HepG2 (cell line): ENCODE measurements around the gene MSTN. TPM values are rescaled to one million over a fixed set of nuclear protein-coding genes. Genes with fewer than 3 reads are reported as not detected.

ENCODE experiments used
- ATAC-seq: fragments of 200-7000 bp; cut with Tn5 transposase; 3 replicates; pipeline ENCODE4 v1.9.1; 2020; ENCODE audit warnings: mild to moderate bottlenecking, moderate library complexity
- BruUV-seq: library from RNA; stranded (reverse); fragments of 400-500 nt; replicated peaks from 2 replicates; lab custom pipeline; 2021; lab: Mats Ljungman, UMichigan
- CTCF ChIA-PET: fragments of 300-600 bp; formaldehyde crosslinking; extraction: SDS; loops from one replicate; lab custom pipeline; 2021; ENCODE audit warnings: low total read pairs, inconsistent platforms, low intra/inter-chr PET ratio; lab: Yijun Ruan, JAX
- POLR2A ChIA-PET: fragments of 350-600 bp; sonication (Branson Sonifier 250); formaldehyde crosslinking; loops from one replicate; lab custom pipeline; 2020; ENCODE audit warnings: antibody characterized with exemption, inconsistent platforms; lab: Yijun Ruan, JAX
- DNase-seq: peaks from one replicate; pipeline ENCODE4 v3.0.0-alpha.2; 2015; ENCODE audit warnings: low spot score
- FAIRE-seq: peaks from 3 replicates; lab custom pipeline; 2011; peaks lifted over from hg19 to GRCh38; lab: Jason Lieb, UNC
- H2AFZ ChIP-seq: one replicate; pipeline ENCODE4 v1.6.1; 2011; ENCODE audit warnings: low read length, inconsistent platforms
- H3K27ac ChIP-seq: fragments of 300-600 bp; 3 replicates; pipeline ENCODE4 v1.8.0; 2011; ENCODE audit warnings: mixed run types, mild to moderate bottlenecking, mixed read lengths, low read length, inconsistent platforms; ENCODE audit not compliant: insufficient read depth; ENCODE audit errors: extremely low read length
- H3K27me3 ChIP-seq, 2 experiments: fragments of 200-600 bp in 1 of 2; 2 replicates in 1 of 2; 3 replicates in 1 of 2; pipeline versions ENCODE4 v1.6.0 to v1.8.0; 2011; ENCODE audit warnings: low read length in 2 of 2, mild to moderate bottlenecking in 2 of 2, moderate library complexity in 2 of 2, inconsistent platforms in 1 of 2; ENCODE audit not compliant: insufficient read depth in 2 of 2, control insufficient read depth in 1 of 2
- H3K36me3 ChIP-seq, 2 experiments: fragments of 200-600 bp in 1 of 2; replicated peaks in 1 of 2; 2 replicates in 1 of 2; 3 replicates in 1 of 2; pipeline versions ENCODE4 v1.5.1 to v1.8.0; 2011; ENCODE audit warnings: low read length in 2 of 2, inconsistent platforms in 1 of 2; ENCODE audit not compliant: insufficient read depth in 2 of 2, control insufficient read depth in 1 of 2
- H3K4me1 ChIP-seq: 2 replicates; pipeline ENCODE4 v1.5.1; 2012; ENCODE audit warnings: low read length, inconsistent platforms; ENCODE audit not compliant: insufficient read depth
- H3K4me2 ChIP-seq: 2 replicates; pipeline ENCODE4 v1.6.0; 2011; ENCODE audit warnings: low read depth, low read length, inconsistent platforms
- H3K4me3 ChIP-seq, 3 experiments: fragments of 200-600 bp in 1 of 3; sonication (generic), shearing (Covaris generic) in 1 of 3; replicated peaks in 1 of 3; 2 replicates each; pipeline ENCODE4 v1.5.1; 2011 to 2016; ENCODE audit warnings: low read length in 3 of 3, inconsistent platforms in 2 of 3, low read depth in 2 of 3, mild to moderate bottlenecking in 2 of 3, control low read depth in 1 of 3, mixed read lengths in 1 of 3; ENCODE audit not compliant: insufficient read depth in 1 of 3
- H3K79me2 ChIP-seq: one replicate; pipeline ENCODE4 v1.6.1; 2011; ENCODE audit warnings: low read length, inconsistent platforms; ENCODE audit not compliant: insufficient read depth
- H3K9ac ChIP-seq: 2 replicates; pipeline ENCODE4 v1.6.0; 2011; ENCODE audit warnings: mild to moderate bottlenecking, low read depth, low read length, inconsistent platforms; ENCODE audit not compliant: insufficient read depth
- H3K9me3 ChIP-seq: 2 replicates; pipeline ENCODE4 v1.5.1; 2012; ENCODE audit warnings: mild to moderate bottlenecking, low read length
- H4K20me1 ChIP-seq: 2 replicates; pipeline ENCODE4 v1.6.0; 2011; ENCODE audit warnings: inconsistent platforms, mild to moderate bottlenecking, low read length, moderate library complexity; ENCODE audit not compliant: insufficient read depth
- CHCHD3 ChIP-seq: sonication (generic); formaldehyde crosslinking; IDR thresholded peaks from 2 replicates; pipeline ENCODE4 v1.8.0; 2022; ENCODE audit warnings: mild to moderate bottlenecking, missing genetic modification reagents, moderate library complexity
- FOXK1 ChIP-seq: sonication (generic); formaldehyde crosslinking; IDR thresholded peaks from 2 replicates; pipeline ENCODE4 v1.4.0; 2020; ENCODE audit warnings: low read depth, missing genetic modification reagents, borderline replicate concordance
- FOXK2 ChIP-seq: fragments of 450-650 bp; IDR thresholded peaks from 2 replicates; pipeline ENCODE4 v1.6.1; 2016
- TBX2 ChIP-seq: sonication (generic); formaldehyde crosslinking; IDR thresholded peaks from 2 replicates; pipeline ENCODE4 v1.5.0; 2020; ENCODE audit warnings: missing genetic modification reagents, mild to moderate bottlenecking, borderline replicate concordance
- ZFX ChIP-seq: sonication (generic); formaldehyde crosslinking; IDR thresholded peaks from 2 replicates; pipeline ENCODE4 v1.4.0; 2020; ENCODE audit warnings: mild to moderate bottlenecking, low read depth, missing genetic modification reagents, moderate library complexity
- ZMAT5 ChIP-seq: sonication (generic); formaldehyde crosslinking; IDR thresholded peaks from 2 replicates; pipeline ENCODE4 v1.5.0; 2020; ENCODE audit warnings: mild to moderate bottlenecking, low read depth, missing genetic modification reagents, borderline replicate concordance
- in situ Hi-C: cut with HindIII; loops from 2 replicates; pipeline ENCODE4 v1.10.0; 2017; ENCODE audit warnings: low pct_unique_long_range_greater_than_20kb; ENCODE audit not compliant: extremely low pct_ligation_motif_present
- intact Hi-C: fragments of 100-400 bp; cut with micrococcal nuclease; formaldehyde crosslinking; loops from one replicate; pipeline ENCODE4 v1.10.0; 2022; ENCODE audit not compliant: unreplicated experiment
- polyA plus RNA-seq, 8 experiments: library from polyadenylated mRNA; depleted of rRNA in 3 of 8; stranded (reverse) in 7 of 8; unstranded in 1 of 8; fragments of >200 nt; fragmentation: Illumina TruSeq in 4 of 8; extraction: Trizol in 4 of 8; gene quantifications; 2 replicates each; pipeline versions ENCODE4 v1.2.1 to v1.2.3, GENCODE V29; 2011 to 2016; ENCODE audit warnings: low read depth in 4 of 8, missing spikeins in 1 of 8, mixed read lengths in 1 of 8; ENCODE audit not compliant: insufficient read depth in 1 of 8
- total RNA-seq, 5 experiments: library from RNA; depleted of rRNA; stranded (reverse); fragments of >200 nt; fragmentation: Illumina TruSeq; extraction: Trizol; gene quantifications; 2 replicates each; pipeline ENCODE4 v1.2.3, GENCODE V29; 2016; ENCODE audit warnings: low read depth in 1 of 5
- TF ChIP-seq, protein P1 (sequence below): sonication (generic); formaldehyde crosslinking; IDR thresholded peaks from 2 replicates; pipeline ENCODE4 v1.5.0; 2020; ENCODE audit warnings: missing genetic modification reagents

MSTN gene
- total and polyA plus RNA-seq, 2 of the 13 experiments (the other 11 are each of a cell fraction or from before 2014, with no cell fraction given), result 0.04 TPM; not detected in 1

- Histone ChIP-seq H2AFZ (no peak overlapping the region), H3K36me3 (no peaks in the 10 kb centered on the region), H3K4me3 (no peak overlapping the region), H3K4me2 (no peak overlapping the region), H3K4me1 (no peaks in the 10 kb centered on the region), H4K20me1 (no peaks in the 10 kb centered on the region), H3K79me2 (no peaks in the 10 kb centered on the region), H3K9ac (no peak overlapping the region), H3K9me3 (no peaks in the 10 kb centered on the region), H3K27ac (no peak overlapping the region), H3K27me3 (no peaks in the 10 kb centered on the region)
- no peak for TF ChIP-seq FOXK2
- TF ChIP-seq ZMAT5 (CRISPR knock-in tag), result no peak
- TF ChIP-seq CHCHD3 (CRISPR knock-in tag), result no peak
- no peak for TF ChIP-seq TBX2 (CRISPR knock-in tag)
- no peak for TF ChIP-seq FOXK1
- TF ChIP-seq, protein P1, sequence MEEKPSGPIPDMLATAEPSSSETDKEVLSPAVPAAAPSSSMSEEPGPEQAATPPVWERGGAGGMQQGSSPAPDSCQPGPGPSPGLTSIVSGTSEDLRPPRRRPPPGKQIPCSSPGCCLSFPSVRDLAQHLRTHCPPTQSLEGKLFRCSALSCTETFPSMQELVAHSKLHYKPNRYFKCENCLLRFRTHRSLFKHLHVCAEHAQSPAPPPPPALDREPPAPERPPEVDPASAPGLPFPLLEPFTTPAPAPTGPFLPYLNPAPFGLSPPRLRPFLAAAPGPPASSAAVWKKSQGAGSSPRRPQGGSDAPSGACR (CRISPR knock-in tag), result no peak
- no peak for TF ChIP-seq ZFX (CRISPR knock-in tag)
- FAIRE-seq (no peak), ATAC-seq (no peak), DNase-seq (no peak)
- ChIA-PET POLR2A (no interaction called here), CTCF (no interaction called here)
- in situ Hi-C loops, result no loop called here
- intact Hi-C loops, result no loop called here
- no TSS peak for BruUV-seq
These were observed 13.1 kb upstream of the MSTN start for GRCh38 chr2:190075623-190076022.
